HepG2 (cell line): ENCODE measurements around the gene KMT2B. TPM values are rescaled to one million over a fixed set of nuclear protein-coding genes. Genes with fewer than 3 reads are reported as not detected.

Experiments
- CBX1 ChIP-seq: IDR thresholded peaks from one replicate; pipeline ENCODE4 v1.6.1; 2016; ENCODE audit warnings: antibody characterized with exemption, low read depth
- DBP ChIP-seq: sonication (generic); formaldehyde crosslinking; IDR thresholded peaks from 2 replicates; pipeline ENCODE4 v1.4.0; 2020; ENCODE audit warnings: missing genetic modification reagents; ENCODE audit errors: not compliant biosample characterization
- DPF2 ChIP-seq: sonication (generic); formaldehyde crosslinking; IDR thresholded peaks from 2 replicates; pipeline ENCODE4 v1.4.0; 2020; ENCODE audit warnings: mild to moderate bottlenecking, low read depth, missing genetic modification reagents, borderline replicate concordance
- GABPB1 ChIP-seq: IDR thresholded peaks from 2 replicates; pipeline ENCODE4 v1.6.1; 2016; ENCODE audit warnings: mild to moderate bottlenecking, missing genetic modification reagents, moderate library complexity, missing compliant biosample characterization
- HDAC2 ChIP-seq: sonication (generic); formaldehyde crosslinking; IDR thresholded peaks from 2 replicates; pipeline ENCODE4 v1.4.0; 2020; ENCODE audit warnings: missing genetic modification reagents
- HIVEP1 ChIP-seq: sonication (generic); formaldehyde crosslinking; IDR thresholded peaks from 2 replicates; pipeline ENCODE4 v1.4.0; 2020; ENCODE audit warnings: mild to moderate bottlenecking, missing genetic modification reagents
- ISL2 ChIP-seq: sonication (generic); formaldehyde crosslinking; IDR thresholded peaks from 2 replicates; pipeline ENCODE4 v1.5.0; 2020; ENCODE audit warnings: missing genetic modification reagents
- MXD3 ChIP-seq: IDR thresholded peaks from 2 replicates; pipeline ENCODE4 v1.6.1; 2016; ENCODE audit warnings: mild to moderate bottlenecking, missing biosample characterization, missing genetic modification reagents
- MXI1 ChIP-seq: IDR thresholded peaks from 3 replicates; pipeline ENCODE4 v1.6.1; 2012; ENCODE audit warnings: low read depth, low read length, inconsistent platforms, borderline replicate concordance
- PHF20 ChIP-seq: sonication (generic); formaldehyde crosslinking; IDR thresholded peaks from 2 replicates; pipeline ENCODE4 v1.5.0; 2020; ENCODE audit warnings: mild to moderate bottlenecking, missing genetic modification reagents
- SALL1 ChIP-seq: sonication (generic); formaldehyde crosslinking; IDR thresholded peaks from 2 replicates; pipeline ENCODE4 v1.8.0; 2022; ENCODE audit warnings: mild to moderate bottlenecking, missing genetic modification reagents
- ZBTB42 ChIP-seq: sonication (generic); formaldehyde crosslinking; IDR thresholded peaks from 2 replicates; pipeline ENCODE4 v1.5.0; 2020; ENCODE audit warnings: mild to moderate bottlenecking, missing genetic modification reagents
- ZNF124 ChIP-seq: sonication (generic); formaldehyde crosslinking; IDR thresholded peaks from 2 replicates; pipeline ENCODE4 v1.4.0; 2020; ENCODE audit warnings: missing genetic modification reagents
- ZNF253 ChIP-seq: sonication (generic); formaldehyde crosslinking; IDR thresholded peaks from 2 replicates; pipeline ENCODE4 v1.8.0; 2022; ENCODE audit warnings: mild to moderate bottlenecking, missing genetic modification reagents, borderline replicate concordance
- ZNF781 ChIP-seq: sonication (generic); formaldehyde crosslinking; IDR thresholded peaks from 2 replicates; pipeline ENCODE4 v1.5.1; 2020; ENCODE audit warnings: borderline replicate concordance, mild to moderate bottlenecking, missing genetic modification reagents; ENCODE audit errors: not compliant biosample characterization
- ZNF83 ChIP-seq: sonication (generic); formaldehyde crosslinking; IDR thresholded peaks from 2 replicates; pipeline ENCODE4 v1.4.0; 2020; ENCODE audit warnings: missing genetic modification reagents, mild to moderate bottlenecking, borderline replicate concordance
- ZNF891 ChIP-seq: sonication (generic); formaldehyde crosslinking; IDR thresholded peaks from 2 replicates; pipeline ENCODE4 v1.5.0; 2020; ENCODE audit warnings: mild to moderate bottlenecking, missing genetic modification reagents
- polyA plus RNA-seq, 8 experiments: library from polyadenylated mRNA; depleted of rRNA in 3 of 8; stranded (reverse) in 7 of 8; unstranded in 1 of 8; fragments of >200 nt; fragmentation: Illumina TruSeq in 4 of 8; extraction: Trizol in 4 of 8; gene quantifications; 2 replicates each; pipeline versions ENCODE4 v1.2.1 to v1.2.3, GENCODE V29; 2011 to 2016; ENCODE audit warnings: low read depth in 4 of 8, missing spikeins in 1 of 8, mixed read lengths in 1 of 8; ENCODE audit not compliant: insufficient read depth in 1 of 8
- total RNA-seq, 5 experiments: library from RNA; depleted of rRNA; stranded (reverse); fragments of >200 nt; fragmentation: Illumina TruSeq; extraction: Trizol; gene quantifications; 2 replicates each; pipeline ENCODE4 v1.2.3, GENCODE V29; 2016; ENCODE audit warnings: low read depth in 1 of 5
- TF ChIP-seq, protein P1 (sequence below): sonication (generic); formaldehyde crosslinking; IDR thresholded peaks from 2 replicates; pipeline ENCODE4 v1.8.1; 2023; ENCODE audit warnings: mild to moderate bottlenecking, missing genetic modification reagents
- TF ChIP-seq, protein P2 (sequence below): sonication (generic); formaldehyde crosslinking; IDR thresholded peaks from 2 replicates; pipeline ENCODE4 v1.9.0; 2021; ENCODE audit warnings: mild to moderate bottlenecking, missing genetic modification reagents

Gene KMT2B
- total and polyA plus RNA-seq, 2 of the 13 experiments (the other 11 are each of a cell fraction or from before 2014, with no cell fraction given), result 6.2 to 16.9 TPM

DNA sequence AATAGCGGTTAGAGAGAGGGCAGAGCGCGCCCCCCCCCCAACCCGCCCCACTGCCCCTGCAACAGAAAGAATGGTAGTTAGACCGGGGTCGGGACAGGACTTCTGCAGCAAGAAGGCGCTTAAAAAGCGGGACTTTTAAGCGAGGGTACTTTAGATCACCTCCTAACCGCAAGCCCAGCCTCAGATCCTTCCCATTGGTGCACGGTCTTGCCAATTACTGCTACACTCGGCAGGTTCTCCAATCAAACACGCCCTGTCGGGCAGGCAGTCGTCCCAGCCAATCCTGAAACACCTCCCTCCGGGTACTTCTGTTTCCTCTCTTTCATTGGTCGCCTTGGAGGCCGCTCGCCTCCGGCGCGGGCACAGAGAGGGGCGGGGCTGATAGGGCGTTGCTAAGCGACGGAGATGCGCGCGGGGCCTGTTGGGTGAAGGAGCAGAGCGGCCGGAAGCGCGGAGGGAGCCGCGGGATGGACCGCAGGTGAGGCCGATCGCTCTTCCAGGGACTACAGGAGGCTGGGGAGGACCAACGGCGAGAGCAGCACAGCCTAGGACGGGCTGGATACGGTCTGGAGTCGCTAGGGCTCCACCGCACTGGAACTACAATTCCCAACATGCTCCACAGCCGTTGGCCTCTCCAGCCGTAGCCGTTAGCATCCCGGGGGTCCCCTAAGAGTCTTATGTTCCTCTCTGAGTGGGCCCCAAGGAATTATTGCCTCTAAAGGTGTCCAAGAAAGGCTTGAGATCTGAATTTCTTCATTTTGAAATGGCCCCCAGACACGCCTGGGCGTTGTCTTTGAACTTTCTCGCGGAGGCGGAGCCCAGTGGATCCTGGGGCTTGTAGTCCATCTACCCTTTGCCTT lies 40.2 kb downstream of the KMT2B start, which contains the start of gene PROSER3 (continued):
- TF ChIP-seq, protein P1, sequence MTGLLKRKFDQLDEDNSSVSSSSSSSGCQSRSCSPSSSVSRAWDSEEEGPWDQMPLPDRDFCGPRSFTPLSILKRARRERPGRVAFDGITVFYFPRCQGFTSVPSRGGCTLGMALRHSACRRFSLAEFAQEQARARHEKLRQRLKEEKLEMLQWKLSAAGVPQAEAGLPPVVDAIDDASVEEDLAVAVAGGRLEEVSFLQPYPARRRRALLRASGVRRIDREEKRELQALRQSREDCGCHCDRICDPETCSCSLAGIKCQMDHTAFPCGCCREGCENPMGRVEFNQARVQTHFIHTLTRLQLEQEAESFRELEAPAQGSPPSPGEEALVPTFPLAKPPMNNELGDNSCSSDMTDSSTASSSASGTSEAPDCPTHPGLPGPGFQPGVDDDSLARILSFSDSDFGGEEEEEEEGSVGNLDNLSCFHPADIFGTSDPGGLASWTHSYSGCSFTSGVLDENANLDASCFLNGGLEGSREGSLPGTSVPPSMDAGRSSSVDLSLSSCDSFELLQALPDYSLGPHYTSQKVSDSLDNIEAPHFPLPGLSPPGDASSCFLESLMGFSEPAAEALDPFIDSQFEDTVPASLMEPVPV (CRISPR knock-in tag), result peak; percentile 68; the same call in 1 of the 2 replicates
- TF ChIP-seq DPF2 (CRISPR knock-in tag) (no peak), CBX1 (no peak), ZNF891 (CRISPR knock-in tag) (peak; percentile 75; the same call in 1 of the 2 replicates), ZNF253 (no peak), HIVEP1 (no peak), MXD3 (CRISPR knock-in tag) (no peak), ZNF781 (no peak), ZNF83 (0 out of 2 replicates have a peak, but pooled peaks have one; percentile 87), PHF20 (CRISPR knock-in tag) (peak; percentile 58), DBP (CRISPR knock-in tag) (no peak), ISL2 (CRISPR knock-in tag) (0 out of 2 replicates have a peak, but pooled peaks have one; percentile 37), ZNF124 (CRISPR knock-in tag) (no peak), HDAC2 (CRISPR knock-in tag) (peak; percentile 36), MXI1 (peak; percentile 87; the same call in 2 of the 3 replicates), GABPB1 (CRISPR knock-in tag) (peak; percentile 92), SALL1 (CRISPR knock-in tag) (peak; percentile 56), ZBTB42 (CRISPR knock-in tag) (no peak)
- TF ChIP-seq, protein P2, sequence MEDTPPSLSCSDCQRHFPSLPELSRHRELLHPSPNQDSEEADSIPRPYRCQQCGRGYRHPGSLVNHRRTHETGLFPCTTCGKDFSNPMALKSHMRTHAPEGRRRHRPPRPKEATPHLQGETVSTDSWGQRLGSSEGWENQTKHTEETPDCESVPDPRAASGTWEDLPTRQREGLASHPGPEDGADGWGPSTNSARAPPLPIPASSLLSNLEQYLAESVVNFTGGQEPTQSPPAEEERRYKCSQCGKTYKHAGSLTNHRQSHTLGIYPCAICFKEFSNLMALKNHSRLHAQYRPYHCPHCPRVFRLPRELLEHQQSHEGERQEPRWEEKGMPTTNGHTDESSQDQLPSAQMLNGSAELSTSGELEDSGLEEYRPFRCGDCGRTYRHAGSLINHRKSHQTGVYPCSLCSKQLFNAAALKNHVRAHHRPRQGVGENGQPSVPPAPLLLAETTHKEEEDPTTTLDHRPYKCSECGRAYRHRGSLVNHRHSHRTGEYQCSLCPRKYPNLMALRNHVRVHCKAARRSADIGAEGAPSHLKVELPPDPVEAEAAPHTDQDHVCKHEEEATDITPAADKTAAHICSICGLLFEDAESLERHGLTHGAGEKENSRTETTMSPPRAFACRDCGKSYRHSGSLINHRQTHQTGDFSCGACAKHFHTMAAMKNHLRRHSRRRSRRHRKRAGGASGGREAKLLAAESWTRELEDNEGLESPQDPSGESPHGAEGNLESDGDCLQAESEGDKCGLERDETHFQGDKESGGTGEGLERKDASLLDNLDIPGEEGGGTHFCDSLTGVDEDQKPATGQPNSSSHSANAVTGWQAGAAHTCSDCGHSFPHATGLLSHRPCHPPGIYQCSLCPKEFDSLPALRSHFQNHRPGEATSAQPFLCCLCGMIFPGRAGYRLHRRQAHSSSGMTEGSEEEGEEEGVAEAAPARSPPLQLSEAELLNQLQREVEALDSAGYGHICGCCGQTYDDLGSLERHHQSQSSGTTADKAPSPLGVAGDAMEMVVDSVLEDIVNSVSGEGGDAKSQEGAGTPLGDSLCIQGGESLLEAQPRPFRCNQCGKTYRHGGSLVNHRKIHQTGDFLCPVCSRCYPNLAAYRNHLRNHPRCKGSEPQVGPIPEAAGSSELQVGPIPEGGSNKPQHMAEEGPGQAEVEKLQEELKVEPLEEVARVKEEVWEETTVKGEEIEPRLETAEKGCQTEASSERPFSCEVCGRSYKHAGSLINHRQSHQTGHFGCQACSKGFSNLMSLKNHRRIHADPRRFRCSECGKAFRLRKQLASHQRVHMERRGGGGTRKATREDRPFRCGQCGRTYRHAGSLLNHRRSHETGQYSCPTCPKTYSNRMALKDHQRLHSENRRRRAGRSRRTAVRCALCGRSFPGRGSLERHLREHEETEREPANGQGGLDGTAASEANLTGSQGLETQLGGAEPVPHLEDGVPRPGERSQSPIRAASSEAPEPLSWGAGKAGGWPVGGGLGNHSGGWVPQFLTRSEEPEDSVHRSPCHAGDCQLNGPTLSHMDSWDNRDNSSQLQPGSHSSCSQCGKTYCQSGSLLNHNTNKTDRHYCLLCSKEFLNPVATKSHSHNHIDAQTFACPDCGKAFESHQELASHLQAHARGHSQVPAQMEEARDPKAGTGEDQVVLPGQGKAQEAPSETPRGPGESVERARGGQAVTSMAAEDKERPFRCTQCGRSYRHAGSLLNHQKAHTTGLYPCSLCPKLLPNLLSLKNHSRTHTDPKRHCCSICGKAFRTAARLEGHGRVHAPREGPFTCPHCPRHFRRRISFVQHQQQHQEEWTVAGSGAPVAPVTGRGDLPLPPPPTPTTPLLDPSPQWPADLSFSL (CRISPR knock-in tag), result no peak
